H1 (cell line): Measurements from ENCODE around the gene KXD1. TPM values are rescaled to one million over a fixed set of nuclear protein-coding genes. Genes with fewer than 3 reads are reported as not detected.

Experiments used
- CTCF ChIA-PET: fragments of 300-600 bp; sonication (Branson Sonifier 250); formaldehyde crosslinking; loops from one replicate; lab custom pipeline; 2021; ENCODE audit not compliant: partially characterized antibody; lab: Charles Lee
- POLR2A ChIA-PET: fragments of 300-600 bp; sonication (Branson Sonifier 250); formaldehyde crosslinking; loops from one replicate; lab custom pipeline; 2021; ENCODE audit warnings: inconsistent platforms; ENCODE audit not compliant: partially characterized antibody; lab: Charles Lee
- DNase-seq, 2 experiments: peaks; one replicate each; pipeline versions ENCODE4 v3.0.0 to v3.0.0-alpha.2; 2010 to 2022; ENCODE audit warnings: low spot score in 2 of 2, low read depth in 1 of 2, mixed read lengths in 1 of 2
- FAIRE-seq: peaks from 2 replicates; lab custom pipeline; 2011; peaks lifted over from hg19 to GRCh38; lab: Jason Lieb, UNC
- H2AFZ ChIP-seq: 2 replicates; pipeline ENCODE4 v1.8.1; 2012; ENCODE audit warnings: low read length, inconsistent platforms
- H2AK5ac ChIP-seq: 2 replicates; pipeline ENCODE4 v1.6.1; 2013; ENCODE audit warnings: low read depth, low read length
- H2BK120ac ChIP-seq: replicated peaks from 2 replicates; pipeline ENCODE3; 2013; ENCODE audit warnings: low read depth, low read length, inconsistent platforms
- H2BK12ac ChIP-seq: 2 replicates; pipeline ENCODE4 v1.6.1; 2013; ENCODE audit warnings: low read depth, low read length
- H2BK15ac ChIP-seq: 2 replicates; pipeline ENCODE4 v1.6.1; 2013; ENCODE audit warnings: low read length
- H2BK20ac ChIP-seq: 2 replicates; pipeline ENCODE4 v1.6.1; 2013; ENCODE audit warnings: low read length
- H2BK5ac ChIP-seq: 2 replicates; pipeline ENCODE4 v1.6.1; 2013; ENCODE audit warnings: low read depth, low read length
- H3K14ac ChIP-seq: 2 replicates; pipeline ENCODE4 v1.6.1; 2013; ENCODE audit warnings: inconsistent platforms; ENCODE audit not compliant: insufficient read length
- H3K18ac ChIP-seq: 2 replicates; pipeline ENCODE4 v1.6.1; 2013; ENCODE audit warnings: low read length; ENCODE audit errors: extremely low read depth
- H3K23ac ChIP-seq: 2 replicates; pipeline ENCODE4 v1.6.1; 2013; ENCODE audit warnings: inconsistent platforms; ENCODE audit not compliant: insufficient read length
- H3K23me2 ChIP-seq: 2 replicates; pipeline ENCODE4 v1.6.1; 2013; ENCODE audit warnings: low read depth, low read length
- H3K27ac ChIP-seq: 2 replicates; pipeline ENCODE4 v1.6.1; 2011; ENCODE audit warnings: low read depth, low read length, inconsistent platforms
- H3K27me3 ChIP-seq, 4 experiments: replicated peaks in 1 of 4; 1 replicate in 1 of 4; 2 replicates in 3 of 4; pipeline versions ENCODE4 v1.6.1 to v1.8.1; 2011 to 2013; ENCODE audit warnings: low read length in 3 of 4, mild to moderate bottlenecking in 3 of 4, inconsistent platforms in 2 of 4, mixed read lengths in 2 of 4, moderate library complexity in 1 of 4; ENCODE audit not compliant: control insufficient read depth in 3 of 4, insufficient read depth in 3 of 4; ENCODE audit errors: extremely low read depth in 1 of 4
- H3K36me3 ChIP-seq, 4 experiments: 2 replicates each; pipeline versions ENCODE4 v1.6.1 to v1.8.1; 2011 to 2013; ENCODE audit warnings: mild to moderate bottlenecking in 4 of 4, low read length in 3 of 4, moderate library complexity in 2 of 4, control low read depth in 1 of 4, inconsistent platforms in 1 of 4; ENCODE audit not compliant: insufficient read depth in 4 of 4, control insufficient read depth in 2 of 4
- H3K4ac ChIP-seq: replicated peaks from 2 replicates; pipeline ENCODE3; 2013; ENCODE audit warnings: low read length, low read depth, mixed read lengths, inconsistent platforms; ENCODE audit not compliant: insufficient read length
- H3K4me1 ChIP-seq, 4 experiments: replicated peaks in 1 of 4; 1 replicate in 1 of 4; 2 replicates in 3 of 4; pipeline versions ENCODE4 v1.6.1 to v1.8.1; 2011 to 2013; ENCODE audit warnings: low read length in 3 of 4, inconsistent platforms in 2 of 4, mixed read lengths in 1 of 4; ENCODE audit not compliant: insufficient read depth in 4 of 4, control insufficient read depth in 3 of 4
- H3K4me2 ChIP-seq, 2 experiments: 2 replicates each; pipeline versions ENCODE4 v1.6.1 to v1.8.1; 2011 to 2013; ENCODE audit warnings: low read depth in 2 of 2, low read length in 2 of 2, control low read depth in 1 of 2, inconsistent platforms in 1 of 2, mild to moderate bottlenecking in 1 of 2; ENCODE audit not compliant: insufficient read depth in 1 of 2
- H3K4me3 ChIP-seq, 4 experiments: fragments of 200-600, 300-600 bp in 1 of 4; sonication (generic), shearing (Covaris generic), sonication (Bioruptor Twin) in 1 of 4; 2 replicates each; pipeline versions ENCODE4 v1.5.1 to v1.8.1; 2011 to 2016; ENCODE audit warnings: low read length in 4 of 4, low read depth in 3 of 4, control low read depth in 2 of 4, inconsistent platforms in 2 of 4, mild to moderate bottlenecking in 2 of 4, mixed read lengths in 1 of 4, moderate library complexity in 1 of 4; ENCODE audit not compliant: insufficient read depth in 2 of 4; ENCODE audit errors: extremely low read depth in 1 of 4
- H3K56ac ChIP-seq: replicated peaks from 2 replicates; pipeline ENCODE3; 2013; ENCODE audit warnings: low read depth, mild to moderate bottlenecking, mixed read lengths, low read length, inconsistent platforms; ENCODE audit not compliant: insufficient read length
- H3K79me1 ChIP-seq: 2 replicates; pipeline ENCODE4 v1.6.1; 2013; ENCODE audit warnings: low read depth, low read length, control low read depth
- H3K79me2 ChIP-seq, 2 experiments: 2 replicates each; pipeline versions ENCODE4 v1.6.1 to v1.8.1; 2012 to 2013; ENCODE audit warnings: low read length in 2 of 2, mild to moderate bottlenecking in 2 of 2, inconsistent platforms in 1 of 2; ENCODE audit not compliant: insufficient read depth in 2 of 2, control insufficient read depth in 1 of 2
- H3K9ac ChIP-seq, 4 experiments: replicated peaks in 1 of 4; 1 replicate in 1 of 4; 2 replicates in 3 of 4; pipeline versions ENCODE4 v1.6.1 to v1.8.1; 2011 to 2013; ENCODE audit warnings: low read depth in 3 of 4, low read length in 3 of 4, control low read depth in 2 of 4, mild to moderate bottlenecking in 2 of 4, moderate library complexity in 2 of 4, inconsistent platforms in 1 of 4; ENCODE audit errors: extremely low read depth in 1 of 4
- H3K9me3 ChIP-seq, 2 experiments: 2 replicates each; pipeline versions ENCODE4 v1.6.1 to v1.8.1; 2012 to 2013; ENCODE audit warnings: mild to moderate bottlenecking in 2 of 2, moderate library complexity in 2 of 2, control low read depth in 1 of 2, inconsistent platforms in 1 of 2, low read depth in 1 of 2, low read length in 1 of 2, mixed read lengths in 1 of 2; ENCODE audit not compliant: insufficient read depth in 2 of 2
- H4K20me1 ChIP-seq, 2 experiments: replicated peaks in 1 of 2; 2 replicates each; pipeline versions ENCODE3 to v1.8.1; 2011 to 2013; ENCODE audit warnings: inconsistent platforms in 2 of 2, low read length in 2 of 2, mild to moderate bottlenecking in 1 of 2; ENCODE audit not compliant: insufficient read depth in 2 of 2, control insufficient read depth in 1 of 2
- H4K5ac ChIP-seq: 2 replicates; pipeline ENCODE4 v1.6.1; 2013; ENCODE audit warnings: low read length, low read depth, mixed read lengths, inconsistent platforms; ENCODE audit not compliant: insufficient read length
- H4K8ac ChIP-seq: 2 replicates; pipeline ENCODE4 v1.8.0; 2013; ENCODE audit warnings: mild to moderate bottlenecking, moderate library complexity, low read length, inconsistent platforms; ENCODE audit not compliant: insufficient read depth; ENCODE audit errors: extremely low read depth
- H4K91ac ChIP-seq: replicated peaks from 2 replicates; pipeline ENCODE3; 2013; ENCODE audit warnings: low read length, mixed read lengths, inconsistent platforms; ENCODE audit not compliant: insufficient read length
- CHD2 ChIP-seq: IDR thresholded peaks from 2 replicates; pipeline ENCODE4 v1.6.1; 2012; ENCODE audit warnings: low read length, improper control_type of control experiment
- EP300 ChIP-seq, 2 experiments: IDR thresholded peaks; 1 replicate in 1 of 2; 2 replicates in 1 of 2; pipeline ENCODE4 v1.6.1; 2011 to 2012; ENCODE audit warnings: low read depth in 2 of 2, low read length in 2 of 2, mild to moderate bottlenecking in 2 of 2, borderline replicate concordance in 1 of 2, inconsistent platforms in 1 of 2, moderate library complexity in 1 of 2
- NANOG ChIP-seq: IDR thresholded peaks from 2 replicates; pipeline ENCODE4 v1.6.1; 2011; ENCODE audit warnings: low read length, low read depth, mild to moderate bottlenecking, inconsistent platforms; ENCODE audit not compliant: insufficient read depth, poor library complexity, severe bottlenecking
- RNF2 ChIP-seq: fragments of 200-900, 300-1000 bp; sonication (generic); IDR thresholded peaks from 2 replicates; pipeline ENCODE4 v1.7.1; 2016; ENCODE audit warnings: borderline replicate concordance, low read depth, mild to moderate bottlenecking, antibody characterized with exemption, low read length; ENCODE audit not compliant: poor library complexity, severe bottlenecking; ENCODE audit errors: missing control alignments
- TAF1 ChIP-seq: IDR thresholded peaks from 2 replicates; pipeline ENCODE4 v1.6.1; 2011; ENCODE audit warnings: mild to moderate bottlenecking, low read depth, low read length
- WGBS, 2 experiments: shearing (Covaris generic) in 1 of 2; methylation state at CpG; one replicate each; pipeline versions ENCODE4 v1.1.6 to v1.1.7; 2013 to 2015; ENCODE audit warnings: low lambda C conversion rate in 2 of 2, mixed read lengths in 2 of 2, inconsistent platforms in 1 of 2, low coverage in 1 of 2, missing lambda C conversion rate in 1 of 2; ENCODE audit not compliant: insufficient replicate concordance in 2 of 2, insufficient coverage in 1 of 2, insufficient read length in 1 of 2; ENCODE audit errors: extremely low coverage in 1 of 2, missing lambda C conversion rate in 1 of 2; 5-methylcytosine and 5-hydroxymethylcytosine counted together
- polyA plus RNA-seq, 7 experiments: library from polyadenylated mRNA; depleted of rRNA in 3 of 7; stranded (reverse) in 5 of 7; unstranded in 2 of 7; fragments of >200 nt in 5 of 7; fragments of 200-250 nt in 2 of 7; gene quantifications; 1 replicate in 5 of 7; 2 replicates in 1 of 7; 4 replicates in 1 of 7; pipeline versions ENCODE4 v1.2.1 to v1.2.3, GENCODE V29; 2011 to 2013; ENCODE audit warnings: missing spikeins in 2 of 7, mixed read lengths in 2 of 7
- total RNA-seq: library from RNA; stranded (reverse); fragmentation: NEBNext Ultra II Directional; extraction: Animal tissue kit (Norgen Biotek cat#: 25700); gene quantifications from 2 replicates; pipeline ENCODE4 v1.2.1, GENCODE V29; 2021

Gene KXD1
- total and polyA plus RNA-seq, 2 of the 8 experiments (the other 6 are each of a cell fraction or from before 2014, with no cell fraction given): 115 to 267 TPM

DNA sequence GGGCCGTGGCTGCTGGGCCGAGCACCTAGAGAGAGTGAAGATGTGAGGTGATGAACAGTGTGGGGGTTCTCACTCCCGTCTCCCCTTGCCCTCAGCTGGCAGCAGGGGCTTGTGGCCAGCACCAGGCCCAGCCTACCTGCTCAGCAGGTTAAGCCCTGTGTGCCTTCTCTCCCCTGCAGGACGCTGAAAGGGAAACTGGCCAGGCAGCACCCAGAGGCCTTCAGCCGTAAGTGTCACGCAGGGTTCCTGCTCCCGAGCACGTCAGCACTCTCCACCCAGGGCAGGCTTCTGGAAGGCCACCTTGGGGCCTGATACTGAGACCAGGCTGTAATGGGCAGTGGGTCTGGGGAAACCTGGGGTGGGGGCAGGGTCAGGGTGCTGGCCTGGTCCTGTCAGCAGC is 9.3 kb downstream of the KXD1 start:
- H2AK5ac ChIP-seq: no peak overlapping the region
- H3K79me1 ChIP-seq: no peaks in the 10 kb centered on the region
- H2BK15ac ChIP-seq: no peak overlapping the region
- H4K91ac ChIP-seq: no peak overlapping the region
- CTCF ChIA-PET: interaction anchor here (1.0 to 1.8 kb wide), 3 partner anchors 9 to 113 kb away, joined by 5 to 6 read pairs (median 5); partner anchors contain the start of gene KXD1
- no peaks in the 10 kb centered on the region for H3K9me3 ChIP-seq
- WGBS, 2 experiments: 94% methylated on average over 8 of the region's 8 CpGs; no CpG with 5 or more reads in 1 of the 2 experiments
- H3K36me3 ChIP-seq: peaks cover 17 to 47% (median 35%) of the 10 kb centered on the region in 4 experiments
- no peak overlapping the region for H4K5ac ChIP-seq
- H2BK5ac ChIP-seq: no peak overlapping the region
- POLR2A ChIA-PET: interaction anchor here (1.1 to 2.5 kb wide), 5 partner anchors 10 to 23 kb away, joined by 3 to 11 read pairs (median 4); partner anchors contain the start of gene REX1BD
- DNase-seq: no peak
- H2AFZ ChIP-seq: no peak overlapping the region
- peaks cover 2% of the 10 kb centered on the region; the same call in 1 of the 2 replicates for H3K23me2 ChIP-seq
- H3K27ac ChIP-seq: no peak overlapping the region
- H3K4me3 ChIP-seq: no peak overlapping the region
- H3K27me3 ChIP-seq: no peaks in the 10 kb centered on the region
- H2BK12ac ChIP-seq: no peak overlapping the region
- H3K56ac ChIP-seq: no peak overlapping the region
- no peak overlapping the region for H3K14ac ChIP-seq
- no peak overlapping the region for H3K4ac ChIP-seq
- H3K4me2 ChIP-seq: no peak overlapping the region
- no peak overlapping the region for H3K18ac ChIP-seq
- no peak overlapping the region for H4K8ac ChIP-seq
- H3K23ac ChIP-seq: no peak overlapping the region
- no peak overlapping the region for H3K9ac ChIP-seq
- H4K20me1 ChIP-seq: peaks cover 0 to 2% of the 10 kb centered on the region in 2 experiments
- peaks cover under 1 to 2% of the 10 kb centered on the region in 2 experiments; a peak in 3 of 4 replicates for H3K79me2 ChIP-seq
- no peak overlapping the region for H2BK120ac ChIP-seq
- H2BK20ac ChIP-seq: no peak overlapping the region
- FAIRE-seq: no peak
- H3K4me1 ChIP-seq: no peaks in the 10 kb centered on the region
- TF ChIP-seq RNF2: no peak
- no peak for TF ChIP-seq EP300 (IDR thresholded peaks at IDR 0.05; ENCODE audit: borderline replicate concordance in 1 of 2, low read depth in 2 of 2, low read length in 2 of 2)
- TF ChIP-seq NANOG: no peak
- TF ChIP-seq CHD2: no peak
- no peak for TF ChIP-seq TAF1
